Posterior cingulate gyrus (tissue), 11 donors: ENCODE results near the gene PIMREG.
A peak's percentile ranks its signal among the peaks of the same experiment; 100 is the strongest.
"Not testable (repeated sequence)": the region's sequence is repeated elsewhere in the genome, so short reads cannot be mapped to it uniquely, and the experiment has no call there.

Experiments used
- DNase-seq, 10 donors: peaks; one replicate each; pipeline versions ENCODE4 v3.0.0 to v3.0.0-alpha.2; 2020 to 2021; ENCODE audit warnings: mixed read lengths in 3 of 10
- intact Hi-C: fragments of 100-400 bp; cut with DNase I; formaldehyde crosslinking; loops from one replicate; pipeline ENCODE4 v1.15.1; 2023

The PIMREG gene

GRCh38 chr17:6474906-6475305 is 30.7 kb downstream of the PIMREG start:
- intact Hi-C loops = loop anchor here (10.0 kb wide), 1 partner anchor 170 kb away; the partner anchor contains the start of genes KIAA0753 and TXNDC17

DNA sequence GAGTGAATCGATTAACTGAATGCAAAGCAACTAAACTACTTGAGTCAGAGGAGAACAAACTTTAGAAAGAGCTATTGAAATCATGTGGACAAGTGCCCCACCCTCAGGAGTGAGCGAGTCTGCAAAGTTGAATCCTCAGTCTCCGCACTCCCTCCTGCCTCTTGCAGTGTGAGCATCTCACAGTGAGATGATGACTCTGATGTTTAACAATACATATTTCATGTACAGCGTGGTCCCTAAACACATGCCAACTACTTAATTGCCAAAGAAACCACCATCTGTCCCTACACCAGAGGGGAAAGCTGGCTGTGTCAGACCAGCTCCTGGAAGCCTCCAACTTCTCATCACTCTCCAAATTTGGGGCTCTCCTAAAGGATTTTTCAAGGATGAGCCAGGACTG is 31.2 kb downstream of the PIMREG start:
- DNase-seq = peak in 4 of 10 donors; percentile 25 to 63 (median 58)
- intact Hi-C loops = loop anchor here (10.0 kb wide), 1 partner anchor 169 kb away; the partner anchor contains the start of genes KIAA0753 and TXNDC17

More at GRCh38 chr17:6474906-6475305, 30.7 kb downstream of the PIMREG start:
- peak in 4 of 10 donors; percentile 16 to 89 (median 82) for DNase-seq

DNA sequence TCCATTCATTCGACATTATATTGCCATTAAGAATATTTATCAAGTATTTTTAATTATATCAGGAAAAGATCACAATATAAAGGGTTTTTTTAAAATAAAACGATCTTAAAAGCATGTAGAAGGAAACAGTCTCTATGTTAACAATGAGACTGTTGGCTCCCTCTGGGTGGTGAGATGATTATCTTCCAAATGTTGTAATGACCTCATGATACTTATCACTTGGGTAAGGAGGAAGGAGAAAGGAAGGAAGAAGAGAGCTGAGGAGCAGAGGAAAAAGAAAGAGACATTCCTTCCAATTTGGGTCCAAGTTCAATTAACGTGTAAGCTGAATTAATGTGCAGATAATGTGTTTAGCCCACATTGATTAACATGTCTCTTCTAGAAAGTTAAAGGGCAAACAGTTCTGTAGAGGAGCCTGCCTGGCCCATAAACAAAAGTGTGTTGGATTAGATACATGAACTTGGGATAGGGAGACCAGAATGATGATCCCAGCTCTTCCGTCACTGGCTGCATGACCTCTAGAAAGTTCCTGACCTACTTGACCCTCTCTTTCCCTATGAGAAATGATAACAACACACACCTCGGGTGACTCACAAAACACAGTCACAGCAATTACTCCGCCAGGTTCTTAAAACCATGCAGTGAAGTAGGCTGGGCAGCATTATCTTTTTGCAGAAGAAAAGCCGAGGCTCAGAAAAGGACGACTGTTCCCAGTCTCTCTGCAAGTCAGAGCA is 32.0 kb downstream of the PIMREG start:
- intact Hi-C loops = loop anchor here (10.0 kb wide), 1 partner anchor 169 kb away; the partner anchor contains the start of genes KIAA0753 and TXNDC17
- no peak for DNase-seq

GRCh38 chr17:6476810-6477179 is 32.5 kb downstream of the PIMREG start:
- intact Hi-C loops = loop anchor here (10.0 kb wide), 1 partner anchor 168 kb away; the partner anchor contains the start of genes KIAA0753 and TXNDC17
- DNase-seq = peak in 3 of 10 donors; percentile 33 to 67 (median 66)

DNA sequence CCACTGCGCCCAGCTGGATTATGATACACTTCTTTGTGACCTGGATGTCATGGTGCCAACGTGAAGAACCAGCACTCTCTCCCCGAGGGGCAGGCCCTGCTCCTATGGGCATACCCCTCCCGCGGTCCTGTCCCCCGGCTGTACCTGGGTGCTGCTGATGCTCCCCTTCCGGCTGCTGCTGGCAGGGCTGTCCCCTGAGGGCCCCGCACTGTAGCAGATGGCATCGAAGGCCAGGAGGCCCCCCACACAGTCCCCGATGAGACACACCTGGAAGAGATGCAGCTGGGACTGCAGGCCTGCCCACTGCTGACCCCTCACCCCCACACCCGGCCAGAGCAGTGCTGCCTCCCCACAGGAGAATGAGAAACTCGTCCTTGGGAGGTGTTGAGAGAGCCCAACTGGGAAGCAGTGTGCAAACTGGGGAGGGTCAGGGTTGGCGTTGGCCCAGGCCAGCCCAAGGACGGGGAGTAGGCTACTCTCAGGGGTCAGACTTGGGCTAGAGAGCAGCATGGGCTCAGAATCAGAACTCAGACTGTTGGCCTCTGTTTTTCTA is 33.7 kb downstream of the PIMREG start:
- DNase-seq = peak in 3 of 10 donors; percentile 39 to 72 (median 67)
- intact Hi-C loops = loop anchor here (10.0 kb wide), 1 partner anchor 167 kb away; the partner anchor contains the start of genes KIAA0753 and TXNDC17

DNA sequence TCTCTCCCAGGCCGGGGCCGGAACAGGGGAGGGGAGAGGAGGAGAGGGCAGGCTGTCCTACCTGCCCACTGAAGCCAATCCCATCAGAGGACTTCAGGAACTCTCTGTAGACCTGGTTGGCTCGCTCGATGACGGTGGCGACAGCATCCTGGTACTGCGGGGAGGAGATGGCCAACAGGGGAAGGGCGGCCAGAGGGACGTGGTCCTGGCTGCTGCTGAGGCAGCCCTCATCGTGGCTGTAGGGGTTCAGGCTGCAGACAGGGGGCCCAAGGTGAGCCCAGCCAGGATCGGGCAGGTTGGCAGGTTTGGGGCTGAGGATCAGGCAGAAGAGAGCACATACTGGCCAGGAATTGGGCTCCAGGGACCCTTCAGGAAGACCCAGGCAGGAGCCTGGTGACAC is 34.2 kb downstream of the PIMREG start:
- DNase-seq = peak in 2 of 10 donors; percentile 49 to 53
- intact Hi-C loops = loop anchor here (10.0 kb wide), 1 partner anchor 166 kb away; the partner anchor contains the start of genes KIAA0753 and TXNDC17

DNA sequence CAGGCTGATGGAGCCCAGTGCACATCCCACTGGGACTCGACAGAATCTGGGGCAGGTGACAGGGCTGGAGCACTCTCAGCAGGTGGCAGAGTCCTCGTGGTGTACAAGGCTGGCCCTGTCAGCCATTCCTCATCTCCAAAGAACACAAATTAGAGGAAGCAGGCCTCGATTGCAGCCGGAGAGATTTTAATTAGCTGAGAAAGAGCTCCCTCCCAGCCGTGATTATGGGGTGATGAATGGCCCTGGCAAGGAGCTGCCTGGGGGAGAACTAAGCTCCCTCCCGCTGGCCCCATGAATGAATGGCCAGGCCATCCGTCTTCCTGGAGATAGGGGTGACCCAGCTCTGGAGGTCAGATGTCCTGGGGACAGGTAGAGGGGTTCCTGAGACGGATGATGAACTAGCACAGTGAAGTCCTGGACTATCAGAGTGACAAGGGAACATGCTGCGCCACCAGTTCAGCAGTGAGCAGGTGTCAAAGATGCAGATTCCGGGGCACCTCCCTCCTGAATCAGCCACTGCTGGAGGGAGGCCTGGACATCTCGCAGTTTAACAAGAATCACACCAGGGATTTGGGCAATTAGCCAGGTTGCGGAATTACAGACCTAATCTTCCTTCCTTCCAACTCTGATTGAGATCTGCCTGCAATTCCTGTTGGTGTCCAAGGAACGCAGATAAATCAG is 35.5 kb downstream of the PIMREG start:
- intact Hi-C loops = loop anchor here (10.0 kb wide), 1 partner anchor 165 kb away; the partner anchor contains the start of genes KIAA0753 and TXNDC17
- peak in 2 of 10 donors; percentile 69 to 76 for DNase-seq

DNA sequence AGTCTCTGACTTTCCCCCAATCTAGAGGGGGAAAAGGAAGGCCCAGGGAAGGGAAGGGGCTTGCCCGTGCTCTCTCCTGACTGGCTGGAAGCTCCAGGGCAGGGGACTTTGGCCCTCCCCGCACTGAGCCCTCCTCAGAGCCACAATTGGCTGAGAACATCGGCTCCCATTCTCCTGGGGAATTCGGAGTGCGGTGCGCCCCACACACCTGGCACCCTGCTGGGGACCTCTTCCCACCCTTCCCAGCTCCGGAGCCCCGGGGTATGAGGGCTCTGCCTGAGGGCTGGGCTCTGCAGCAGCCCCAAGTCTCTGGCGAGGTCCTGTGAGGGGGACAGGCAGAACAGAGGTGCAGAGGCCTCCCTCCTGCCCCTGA is 36.0 kb downstream of the PIMREG start:
- intact Hi-C loops = no loop called here
- DNase-seq = peak in 1 of 10 donors; percentile 27

GRCh38 chr17:6482105-6482455 is 37.8 kb downstream of the PIMREG start:
- intact Hi-C loops = no loop called here
- DNase-seq = peak in 1 of 10 donors; percentile 10

DNA sequence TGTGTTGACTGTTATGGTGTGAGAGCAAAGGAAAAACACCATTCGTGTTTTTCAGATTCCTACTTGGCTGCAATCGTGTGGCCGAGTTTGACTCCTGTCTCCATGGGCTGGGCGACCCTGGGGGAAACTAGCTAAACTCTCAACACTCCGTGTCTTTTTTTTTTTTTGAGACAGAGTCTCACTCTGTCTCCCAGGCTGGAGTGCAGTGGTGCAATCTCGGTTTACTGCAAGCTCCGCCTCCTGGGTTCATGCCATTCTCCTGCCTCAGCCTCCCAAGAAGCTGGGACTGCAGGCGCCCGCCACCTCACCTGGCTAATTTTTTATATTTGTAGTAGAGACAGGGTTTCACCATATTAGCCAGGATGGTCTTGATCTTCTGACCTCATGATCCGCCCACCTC is 38.5 kb downstream of the PIMREG start:
- peak in 1 of 10 donors; percentile 43 for DNase-seq

DNA sequence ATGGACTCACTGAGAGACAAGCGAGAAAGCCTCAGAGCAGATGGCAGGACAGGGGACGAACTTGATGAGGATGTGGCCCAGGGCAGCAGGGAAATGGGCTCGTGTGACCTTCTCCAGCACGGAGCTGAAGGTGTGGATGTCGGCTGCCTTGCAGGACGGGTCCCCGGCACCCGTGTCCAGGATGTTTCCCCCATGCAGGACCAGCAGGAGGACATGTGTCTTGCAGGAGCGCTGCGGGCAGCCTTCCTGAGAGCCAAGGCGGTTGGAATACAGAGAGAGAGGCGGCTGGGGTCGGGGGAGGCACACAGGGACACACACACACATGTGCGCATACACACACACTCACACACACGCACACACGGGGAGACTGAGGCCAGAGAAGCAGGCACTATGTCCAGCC is 39.3 kb downstream of the PIMREG start:
- intact Hi-C loops = no loop called here
- peak in 2 of 10 donors; percentile 23 to 67 for DNase-seq

More for the DNA sequence above, 38.5 kb downstream of the PIMREG start:
- intact Hi-C loops = not testable (repeated sequence)

- intact Hi-C loops = no loop called here
- peak in 2 of 10 donors; percentile 13 to 24 for DNase-seq
Measured at GRCh38 chr17:6485646-6486412, 41.6 kb downstream of the PIMREG start.

DNA sequence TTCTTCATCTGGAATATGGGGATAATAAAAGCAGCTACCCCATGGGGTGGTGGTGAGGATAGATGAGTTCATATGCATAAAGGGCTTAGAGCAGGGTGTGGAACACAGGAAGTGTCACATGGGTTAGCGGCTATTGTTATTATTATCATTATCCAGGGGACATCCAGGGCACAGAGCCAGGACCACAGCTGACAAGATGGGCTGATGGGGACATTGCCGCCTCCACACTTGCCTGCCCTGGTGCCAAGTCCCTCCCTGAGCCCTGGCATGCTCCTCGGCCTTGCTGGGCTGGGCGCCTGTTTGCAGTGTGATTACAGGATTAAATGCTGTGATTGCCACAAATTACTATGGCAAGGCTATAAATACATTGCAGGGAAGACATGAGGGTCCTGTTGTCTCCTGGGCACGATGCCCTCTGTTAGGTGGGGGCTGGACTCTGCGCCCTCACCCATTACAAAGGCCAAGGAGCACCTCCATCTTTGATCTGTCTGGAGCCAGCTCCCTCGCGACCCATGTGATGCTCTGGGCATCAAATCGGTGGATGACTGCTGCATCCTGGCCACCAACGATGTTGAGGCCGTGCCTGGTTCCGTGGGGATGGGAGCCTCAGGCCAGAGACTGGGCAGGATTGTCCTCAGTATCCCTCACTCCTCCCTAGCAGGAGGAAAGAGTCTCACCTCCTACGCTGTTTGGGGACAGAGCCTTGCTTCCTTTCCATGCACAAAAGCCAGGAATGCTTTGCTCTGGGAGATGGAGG is 43.2 kb downstream of the PIMREG start:
- intact Hi-C loops = no loop called here
- DNase-seq = peak in 3 of 10 donors; percentile 76 to 87 (median 80)

DNA sequence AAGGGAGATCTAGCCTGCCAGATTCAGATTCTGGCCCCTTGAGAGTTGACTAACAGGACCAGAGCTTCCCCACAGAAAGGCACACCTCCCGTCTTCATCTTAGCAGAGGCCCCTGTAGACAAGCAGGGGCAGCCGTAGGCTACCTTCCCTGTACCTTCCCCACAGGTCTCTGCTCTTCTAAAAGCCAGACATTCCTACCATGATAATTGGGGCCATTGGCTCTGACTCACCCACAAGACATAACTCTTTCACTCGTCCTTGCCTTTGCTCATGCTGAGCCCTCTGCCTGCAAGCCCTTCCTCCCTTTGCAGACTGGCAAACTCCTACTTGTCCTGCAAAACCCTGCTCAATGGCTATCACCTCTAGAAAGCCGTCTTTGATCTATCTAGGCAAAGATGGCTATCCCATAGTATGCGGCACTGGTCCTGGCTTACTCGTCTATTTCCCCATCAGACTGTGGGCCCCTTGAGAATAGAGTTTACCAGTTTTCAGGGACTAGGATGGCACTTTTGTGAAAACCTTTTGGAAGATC is 43.8 kb downstream of the PIMREG start:
- intact Hi-C loops = no loop called here
- peak in 1 of 10 donors; percentile 5 for DNase-seq

- intact Hi-C loops = no loop called here
- DNase-seq = peak in 3 of 10 donors; percentile 24 to 50 (median 45)
Measured at GRCh38 chr17:6489016-6489550, 44.8 kb downstream of the PIMREG start.

DNA sequence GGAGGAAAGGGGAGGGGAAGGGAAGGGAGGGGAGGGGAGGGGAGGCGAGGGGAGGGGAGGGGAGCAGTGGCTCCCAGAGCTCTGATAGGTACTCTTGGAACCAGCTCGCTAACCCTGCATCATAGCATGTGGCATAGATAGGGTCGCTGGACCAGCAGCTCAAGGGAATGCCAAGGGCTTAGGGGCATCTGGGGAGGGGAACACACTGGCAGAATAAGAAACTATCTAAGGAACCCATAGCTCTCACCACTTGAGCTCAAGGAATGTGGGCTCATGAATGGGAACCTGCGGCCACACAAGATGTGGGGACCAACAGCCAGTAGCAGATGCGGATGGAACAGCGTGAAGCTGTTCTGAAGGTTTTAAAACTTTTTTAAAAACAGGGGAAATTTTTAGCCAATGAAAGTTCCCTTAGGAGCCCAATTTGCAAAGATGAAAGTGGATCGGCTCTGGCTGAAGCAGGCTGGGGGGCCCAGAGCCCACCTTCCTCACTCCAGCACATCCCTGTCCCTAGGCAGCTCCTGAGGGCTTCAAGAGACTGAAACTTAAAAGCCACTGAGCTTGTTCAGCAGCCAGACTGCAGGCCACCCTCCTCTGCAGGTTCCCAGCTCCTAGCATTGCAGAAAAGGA is 46.9 kb downstream of the PIMREG start:
- peak in 3 of 10 donors; percentile 7 to 25 (median 15) for DNase-seq
- intact Hi-C loops = loop anchor here (10.0 kb wide), 1 partner anchor 64 kb away; the partner anchor contains the start of gene PITPNM3

DNA sequence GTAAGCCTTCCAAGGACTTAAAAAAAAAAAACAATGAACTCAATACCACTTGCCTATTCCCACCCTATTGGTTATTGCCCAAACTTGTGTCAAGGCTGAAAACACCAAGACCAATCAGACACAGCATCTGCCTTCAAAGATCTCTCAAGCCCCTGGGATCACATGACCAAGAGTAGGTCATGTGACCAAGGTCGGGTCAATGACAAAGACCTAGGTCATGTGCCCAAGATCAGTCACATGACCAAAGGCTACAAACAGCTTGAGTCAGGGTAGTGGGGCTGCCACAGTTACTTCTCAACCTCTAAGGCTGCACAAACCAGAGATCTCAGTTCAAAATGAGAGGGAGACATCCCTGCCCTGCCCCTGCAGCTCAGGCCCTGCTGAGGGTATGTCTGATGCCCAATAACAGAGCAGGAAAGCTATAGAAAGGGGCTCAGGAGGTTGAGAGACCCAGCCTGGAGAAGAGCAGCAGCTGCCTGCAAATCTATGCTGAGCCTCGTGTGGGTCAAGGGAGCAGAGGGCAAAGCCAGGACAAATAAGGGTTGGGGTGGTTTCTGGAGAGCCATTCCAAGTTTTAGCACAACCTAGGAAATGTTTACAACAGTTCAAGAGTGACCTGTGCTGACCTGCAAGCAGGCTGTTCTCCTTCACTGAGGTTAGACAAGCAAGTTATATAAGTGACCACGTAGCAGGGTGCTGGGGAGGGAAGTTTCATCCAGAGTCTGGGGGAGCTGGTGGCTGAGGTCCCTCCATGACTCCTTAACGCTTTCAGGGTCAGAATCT is 48.8 kb downstream of the PIMREG start:
- intact Hi-C loops = loop anchor here (10.0 kb wide), 1 partner anchor 62 kb away; the partner anchor contains the start of gene PITPNM3
- DNase-seq = peak in 2 of 10 donors; percentile 7 to 39
